ENCODE data around the gene SPEM2.

GRCh38 chr17:7428557-7428956 is 3.1 kb downstream of the SPEM2 start, which contains the start of gene SPEM3:
- no peak for TF ChIP-seq POLR2A (IDR thresholded peaks at IDR 0.05; ENCODE audit: low read depth, low read length)
- no peak for TF ChIP-seq POLR2AphosphoS5 (IDR thresholded peaks at IDR 0.05; ENCODE audit: low read depth, low read length)

All from GM12891 (cell line).